Skin of body (tissue), 2 donors: ENCODE data around the gene CAVIN1. TPM values are rescaled to one million over a fixed set of nuclear protein-coding genes. Genes with fewer than 3 reads are reported as not detected.
"Not testable (repeated sequence)": the region's sequence is repeated elsewhere in the genome, so short reads cannot be mapped to it uniquely, and the experiment has no call there.

Experiments used
- DNase-seq: peaks from one replicate; lab custom pipeline; 2025; lab: John Stamatoyannopoulos, UW
- total RNA-seq: library from RNA; depleted of rRNA; stranded (reverse); fragments of >200 nt; gene quantifications from one replicate; pipeline ENCODE4 v1.2.3, GENCODE V29; 2014

The CAVIN1 gene
- total RNA-seq, 1 donor from 2014 or later: 178 TPM

DNA sequence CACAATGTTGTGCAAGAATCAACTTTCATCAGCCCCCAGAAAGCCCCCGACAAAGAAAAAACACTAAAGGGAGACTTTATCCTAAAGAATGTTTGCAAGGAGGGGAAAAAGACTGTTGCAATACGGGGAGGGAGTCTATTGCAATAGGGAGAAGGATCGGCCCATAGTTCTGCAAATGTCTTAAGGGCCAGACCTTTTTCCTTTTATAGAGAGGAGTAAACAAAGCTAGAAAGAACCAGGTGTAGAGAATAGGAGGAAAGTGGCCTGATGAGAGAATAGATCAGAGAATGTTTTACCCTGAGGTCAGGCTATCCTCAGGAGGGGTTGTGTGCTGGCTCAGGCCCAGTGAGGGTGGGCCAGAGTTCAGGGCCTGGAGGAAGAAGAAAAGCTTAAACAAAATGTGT is 8.7 kb upstream of the CAVIN1 start:
- peak; percentile 19 for DNase-seq

DNA sequence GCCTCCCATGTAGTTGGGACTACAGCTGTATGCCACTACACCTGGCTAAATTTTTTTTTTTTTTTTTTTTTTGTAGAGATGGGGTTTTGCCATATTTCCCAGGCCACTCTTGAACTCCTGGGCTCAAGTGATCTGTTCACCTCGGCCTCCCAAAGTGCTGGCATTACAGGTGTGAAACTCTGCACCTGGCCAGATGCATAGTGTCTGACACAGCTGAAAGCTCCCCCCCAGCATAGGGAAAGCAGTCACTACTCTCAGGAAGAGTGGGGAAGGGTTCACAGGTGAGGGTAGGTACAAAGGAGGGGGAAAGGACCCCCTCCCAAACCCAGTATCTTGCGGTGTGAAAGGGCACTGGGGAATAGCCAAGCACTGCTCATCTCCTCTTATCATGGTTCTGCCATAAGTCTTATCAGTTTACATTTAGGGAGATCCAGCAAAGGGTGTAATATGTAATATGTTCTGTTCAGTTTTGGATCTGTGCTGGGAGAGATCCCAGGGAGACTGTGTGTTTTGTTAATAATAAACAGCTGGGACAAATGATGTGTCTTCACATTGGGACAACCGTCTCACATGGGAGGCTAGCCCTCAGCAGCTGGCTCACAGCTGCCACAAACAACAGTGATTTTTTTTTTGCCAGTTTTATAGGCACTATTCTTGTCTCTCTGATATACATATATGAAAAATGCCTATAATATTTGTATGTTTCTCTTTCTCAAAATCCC is 6.8 kb upstream of the CAVIN1 start:
- DNase-seq: peak; percentile 81

DNA sequence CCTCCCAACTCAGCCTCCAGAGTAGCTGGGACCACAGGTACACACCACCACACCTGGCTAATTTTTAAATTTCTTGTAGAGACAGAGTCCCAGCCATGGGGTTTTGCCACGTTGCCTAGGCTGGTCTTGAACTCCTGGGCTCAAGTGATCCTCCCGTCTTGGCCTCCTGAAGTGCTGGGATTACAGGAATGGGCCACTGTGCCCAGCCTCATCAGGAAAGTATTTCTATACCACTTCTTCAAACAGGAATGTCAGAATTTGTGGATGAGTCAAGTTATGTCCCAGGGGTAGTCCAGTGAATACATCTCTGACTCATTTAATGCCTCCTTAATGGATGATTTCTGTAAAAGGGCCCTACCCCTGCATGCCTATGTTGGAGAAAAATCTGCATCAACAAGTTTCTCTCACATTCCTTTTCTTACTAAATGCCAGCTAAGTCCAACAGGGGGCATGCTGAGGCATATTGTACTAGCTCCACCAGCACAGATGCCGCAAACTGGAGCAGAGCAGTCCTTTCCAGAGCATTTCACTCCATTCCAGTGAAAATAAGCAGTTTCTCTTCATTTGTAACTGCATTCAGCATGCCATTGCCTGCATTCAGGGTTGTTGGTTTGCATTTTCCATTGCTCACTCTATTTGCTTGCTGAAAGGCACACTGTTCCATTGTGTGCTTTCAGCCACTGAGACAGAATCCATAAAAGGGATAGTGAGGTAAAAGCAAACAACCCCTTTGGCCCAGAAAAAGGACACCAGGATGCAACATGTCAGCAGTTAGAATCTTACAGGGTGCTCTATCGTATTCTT is 5.3 kb upstream of the CAVIN1 start:
- DNase-seq: peak; percentile 86

DNA sequence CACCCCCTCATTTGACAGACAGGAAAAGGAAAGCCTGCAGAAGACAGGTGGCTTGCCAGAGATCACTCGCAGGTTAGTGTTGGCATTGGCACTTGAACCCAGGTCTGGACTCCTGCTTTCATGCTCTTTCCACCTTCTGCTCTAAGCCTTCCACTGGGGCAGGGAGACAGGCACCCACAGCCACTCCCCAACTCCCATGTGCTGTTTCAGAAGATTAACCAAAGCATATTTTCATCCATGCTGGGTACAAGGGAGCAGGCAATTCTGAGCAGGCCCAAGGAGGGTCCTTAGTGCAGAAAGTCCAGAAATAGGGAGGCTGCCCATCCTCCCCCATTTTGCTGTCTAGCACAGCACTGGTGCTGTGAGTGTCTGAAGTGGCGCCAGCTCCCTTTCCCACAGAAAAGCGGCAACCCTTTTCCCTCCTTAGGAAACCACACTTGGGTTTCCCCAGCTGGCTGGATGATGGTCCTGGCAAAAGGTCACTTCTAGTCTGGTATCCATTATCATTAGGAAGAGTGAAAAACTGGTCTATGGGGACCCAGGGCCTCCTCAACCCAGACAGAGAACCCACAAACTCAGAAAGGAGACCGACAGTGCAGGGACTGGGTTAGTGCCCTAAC is 2.0 kb upstream of the CAVIN1 start:
- DNase-seq: no peak

DNA sequence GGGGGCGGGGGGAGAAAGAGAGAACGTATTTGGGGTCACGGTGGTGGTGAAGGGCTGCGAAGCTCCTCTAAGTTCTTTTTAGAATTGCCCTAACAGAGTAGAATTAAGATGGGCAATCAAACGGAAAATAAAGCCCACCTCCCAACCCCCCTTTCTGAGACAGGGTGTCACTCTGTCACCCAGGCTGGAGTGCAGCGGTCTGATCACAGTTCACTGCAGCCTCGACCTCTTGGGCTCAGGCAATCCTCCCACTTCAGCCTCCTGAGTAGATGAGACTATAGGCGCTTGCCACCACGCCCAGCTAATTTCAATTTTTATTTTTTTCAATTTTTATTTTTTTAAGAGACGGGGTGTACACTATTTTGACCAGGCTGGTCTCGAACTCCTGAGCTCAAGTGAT is 710 bp upstream of the CAVIN1 start:
- DNase-seq: no peak

DNA sequence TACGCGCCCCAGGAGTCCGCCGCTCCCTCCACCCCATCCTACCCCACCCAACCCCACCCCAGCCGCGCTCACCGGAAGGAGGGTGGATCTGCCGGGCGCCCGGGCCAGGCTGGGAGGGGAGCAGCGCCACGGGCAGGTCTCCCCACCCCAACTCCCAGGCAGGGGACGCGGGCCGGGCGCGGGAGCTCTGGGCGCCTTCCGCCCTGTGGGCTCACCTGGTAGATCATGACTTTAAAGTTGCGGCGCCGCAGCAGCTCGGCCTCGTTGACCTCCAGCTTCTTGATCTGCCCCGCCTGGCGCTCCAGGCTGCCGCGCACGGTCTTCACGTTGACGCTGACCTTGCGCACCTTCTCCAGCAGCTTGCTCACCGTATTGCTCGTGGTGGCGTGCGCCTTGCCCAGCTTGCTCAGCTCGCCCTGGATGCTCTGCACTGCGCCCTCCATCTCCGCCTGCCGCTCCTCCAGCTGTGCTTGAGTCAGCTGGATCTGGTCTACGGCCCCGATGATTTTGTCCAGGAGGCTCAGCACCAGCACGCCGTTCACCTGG is 571 bp downstream of the CAVIN1 start:
- DNase-seq: no peak

DNA sequence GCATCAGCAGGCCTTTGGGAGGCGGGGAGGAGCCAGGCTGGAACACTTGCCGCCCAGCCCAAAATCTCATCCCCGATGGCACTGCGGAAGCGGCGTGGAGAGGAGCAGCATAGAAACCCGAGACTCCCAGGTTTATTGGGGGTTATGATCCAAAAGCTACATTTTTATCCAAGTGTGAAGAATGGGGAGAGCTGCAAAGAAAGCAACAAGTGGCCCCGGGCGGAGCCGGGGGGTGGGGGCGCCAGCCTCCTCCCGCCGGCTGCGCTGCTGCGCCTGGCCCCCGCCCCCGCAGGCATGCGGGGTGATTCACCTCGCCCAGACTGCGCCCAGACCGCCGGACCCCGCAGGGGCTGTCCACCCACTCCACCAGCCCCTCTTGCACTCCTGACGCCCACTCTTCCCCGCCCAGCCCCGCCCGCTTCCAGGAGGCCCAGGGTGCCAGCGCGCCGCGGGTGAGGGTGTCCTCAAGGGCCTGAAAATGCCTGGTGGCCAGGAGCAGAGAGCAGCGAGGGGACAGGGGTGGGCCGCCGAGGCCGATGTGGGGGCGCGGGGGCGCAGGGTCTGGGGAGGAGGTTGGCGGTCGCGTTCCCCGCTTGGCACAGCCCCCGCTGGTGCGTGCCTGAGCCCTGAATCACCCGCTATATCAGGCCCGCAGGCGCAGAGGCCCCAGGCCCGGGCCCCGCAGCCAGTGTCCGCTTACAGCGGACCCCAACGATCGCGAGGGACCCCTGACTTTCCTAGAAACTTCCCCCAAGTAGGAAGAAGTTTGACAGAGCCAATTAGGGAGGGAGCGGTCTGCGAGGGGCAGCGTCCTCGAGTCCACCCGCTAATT is 1.3 kb downstream of the CAVIN1 start:
- no peak for DNase-seq

DNA sequence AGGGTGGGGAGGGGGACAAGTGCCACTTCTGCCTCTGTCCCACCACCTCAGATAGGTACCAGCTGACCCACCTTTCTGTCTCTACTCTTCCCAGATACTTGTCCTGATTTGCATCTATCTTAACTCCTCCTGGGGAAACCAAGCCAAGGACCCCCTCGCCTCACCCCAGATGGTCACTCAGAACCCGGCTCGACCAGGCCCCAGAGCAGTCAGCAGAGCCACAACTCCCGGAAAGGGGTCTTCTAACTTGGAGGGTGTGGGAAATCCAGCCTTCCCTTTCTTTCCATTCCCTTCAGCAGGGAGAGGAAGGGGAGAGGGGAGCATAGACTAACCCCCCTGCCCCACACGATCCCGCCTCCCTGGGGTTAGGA is 1.9 kb downstream of the CAVIN1 start:
- DNase-seq: no peak

DNA sequence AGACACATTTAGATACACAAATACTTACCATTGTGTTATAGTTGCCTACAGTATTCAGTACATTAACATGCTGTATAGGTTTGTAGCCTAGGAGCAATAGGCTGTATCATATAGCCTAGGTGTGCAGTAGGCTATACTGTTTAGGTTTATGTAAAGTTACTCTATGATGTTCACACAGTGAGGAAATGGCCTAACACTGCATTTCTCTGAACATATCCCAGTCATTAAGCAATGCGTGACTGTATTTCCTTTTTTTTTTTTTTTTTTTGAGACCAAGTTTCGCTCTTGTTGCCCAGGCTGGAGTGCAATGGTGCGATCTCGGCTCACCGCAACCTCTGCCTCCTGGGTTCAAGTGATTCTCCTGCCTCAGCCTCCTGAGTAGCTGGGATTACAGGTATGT is 5.1 kb downstream of the CAVIN1 start:
- not testable (repeated sequence) for DNase-seq

DNA sequence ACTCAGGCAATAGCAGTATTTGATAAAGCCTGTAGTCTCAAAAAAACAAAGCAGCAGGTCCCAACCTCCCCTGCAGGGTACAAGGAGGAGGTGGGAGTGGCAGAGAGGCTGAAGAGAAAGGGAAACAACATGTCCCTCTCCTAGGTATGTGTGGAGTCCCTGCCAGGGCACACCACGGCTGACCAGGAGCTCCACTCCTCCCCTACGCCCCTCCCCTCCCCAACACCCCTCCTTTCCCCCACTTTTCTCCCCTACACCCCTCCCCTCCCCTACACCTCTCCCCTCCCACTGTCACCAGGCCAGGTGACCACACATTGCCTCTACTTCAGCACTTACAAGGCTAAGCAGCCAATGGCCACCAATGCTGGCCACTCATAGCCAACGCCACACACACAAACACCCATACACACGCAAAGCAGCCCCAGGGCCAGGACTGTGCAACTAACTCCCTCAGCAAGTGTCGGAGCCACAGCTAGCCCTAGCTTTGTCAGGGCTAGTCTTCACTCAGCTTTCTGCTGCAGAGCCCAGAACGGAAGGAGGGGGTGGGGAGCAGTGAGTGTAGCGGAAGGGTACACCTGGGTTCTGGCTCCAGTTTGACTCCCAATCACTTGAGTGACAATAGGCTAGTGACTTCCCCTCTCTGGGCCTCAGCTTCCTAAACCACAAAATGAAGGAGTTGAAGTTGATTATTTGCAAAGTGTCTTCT is 8.2 kb downstream of the CAVIN1 start:
- DNase-seq: no peak

DNA sequence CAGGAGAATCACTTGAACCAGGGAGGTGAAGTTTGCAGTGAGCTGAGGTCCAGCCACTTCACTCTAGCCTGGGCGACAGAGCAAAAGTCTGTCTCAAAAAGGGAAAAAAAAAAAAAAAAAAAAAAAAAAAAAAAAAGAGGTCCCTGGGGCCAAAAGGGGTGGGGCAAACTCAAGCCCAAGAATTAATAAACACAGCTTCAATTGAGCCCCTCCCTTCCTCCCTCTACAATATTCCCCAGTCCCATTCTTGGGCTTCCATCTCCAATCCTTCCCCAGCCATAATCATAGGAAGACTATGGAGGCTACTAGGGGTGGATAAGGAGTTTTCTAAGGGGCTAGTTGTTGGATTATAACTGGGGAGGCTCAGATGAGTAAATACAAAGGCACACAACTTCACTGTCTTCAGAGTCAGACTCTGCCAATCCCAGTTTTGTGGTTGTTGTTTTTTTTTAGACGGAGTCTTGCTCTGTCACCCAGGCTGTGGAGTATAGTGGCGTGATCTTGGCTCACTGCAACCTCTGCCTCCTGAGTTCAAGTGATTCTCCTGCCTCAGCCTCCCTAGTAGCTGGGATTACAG is 9.5 kb downstream of the CAVIN1 start:
- DNase-seq: no peak

DNA sequence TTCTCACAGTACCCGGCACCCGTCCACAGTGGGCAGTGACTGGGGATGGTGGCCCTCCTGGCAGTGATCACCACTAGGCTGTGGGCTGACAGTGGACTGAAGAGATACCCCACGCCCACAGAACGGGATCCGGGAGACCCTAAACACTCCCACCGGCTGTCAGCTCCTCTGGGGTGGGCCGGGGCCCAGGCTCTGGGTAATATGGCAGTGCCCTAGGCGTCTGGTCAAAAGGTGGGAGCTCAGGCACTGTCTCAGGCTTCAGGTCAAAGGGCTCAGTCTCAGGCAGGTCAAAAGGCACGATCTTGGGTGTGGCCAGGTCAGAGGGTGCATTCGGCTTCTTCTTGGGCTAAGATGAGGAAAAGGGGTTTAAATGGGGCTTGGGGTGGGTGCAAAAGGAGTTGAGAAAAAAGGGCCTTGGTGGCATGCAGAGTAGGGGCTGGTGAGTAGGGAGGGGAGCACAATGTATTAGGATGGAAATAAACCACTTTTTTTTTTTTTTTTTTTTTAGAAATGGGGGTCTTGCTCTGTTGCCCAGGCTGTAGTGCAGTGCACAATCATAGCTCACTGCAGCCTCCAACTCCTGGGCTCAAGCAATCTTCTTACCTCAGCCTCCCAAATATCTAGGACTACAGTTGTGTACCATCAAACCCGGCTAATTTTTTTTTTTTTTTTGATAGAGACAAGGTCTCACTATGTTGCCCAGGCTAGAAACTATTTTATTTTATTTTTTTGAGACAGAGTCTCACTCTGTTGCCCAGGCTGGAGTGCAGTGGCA is 11.0 kb downstream of the CAVIN1 start:
- no peak for DNase-seq

DNA sequence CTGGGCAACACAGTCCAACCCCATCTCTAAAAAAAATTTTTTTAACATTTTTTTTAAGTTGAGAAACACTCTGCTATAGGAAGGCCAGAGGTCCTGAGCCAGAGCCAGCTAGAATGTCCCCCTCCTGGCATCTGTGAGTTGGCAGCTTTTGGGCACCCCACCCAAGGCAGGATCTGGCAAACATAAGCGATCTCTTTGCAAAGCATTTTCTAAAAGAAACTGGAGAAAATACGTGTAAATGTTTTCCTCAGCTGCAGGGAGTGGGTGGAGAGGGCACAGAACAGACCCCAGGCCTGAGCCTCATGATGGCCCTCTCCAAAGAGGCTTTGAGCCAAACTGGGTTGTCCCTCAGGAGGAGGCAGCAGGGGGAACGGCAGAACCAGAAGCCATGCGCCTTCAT is 11.7 kb downstream of the CAVIN1 start:
- no peak for DNase-seq

DNA sequence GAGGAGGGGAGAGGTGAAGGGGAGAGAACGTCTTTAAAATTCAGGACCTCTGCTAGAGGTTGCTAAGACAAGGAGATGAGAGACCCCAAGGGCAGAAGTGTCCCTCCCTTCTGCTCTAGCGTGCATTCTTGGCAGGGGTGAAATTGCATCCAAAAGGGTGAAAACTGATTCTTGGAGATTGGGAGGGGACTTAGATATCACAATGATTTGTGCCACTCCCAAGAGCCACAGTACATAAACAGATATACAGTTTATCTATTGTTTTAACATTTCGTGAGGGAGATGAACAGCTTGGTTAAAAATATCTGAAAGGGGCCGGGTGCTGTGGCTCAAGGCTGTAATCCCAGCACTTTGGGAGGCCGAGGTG is 12.8 kb downstream of the CAVIN1 start:
- DNase-seq: no peak

DNA sequence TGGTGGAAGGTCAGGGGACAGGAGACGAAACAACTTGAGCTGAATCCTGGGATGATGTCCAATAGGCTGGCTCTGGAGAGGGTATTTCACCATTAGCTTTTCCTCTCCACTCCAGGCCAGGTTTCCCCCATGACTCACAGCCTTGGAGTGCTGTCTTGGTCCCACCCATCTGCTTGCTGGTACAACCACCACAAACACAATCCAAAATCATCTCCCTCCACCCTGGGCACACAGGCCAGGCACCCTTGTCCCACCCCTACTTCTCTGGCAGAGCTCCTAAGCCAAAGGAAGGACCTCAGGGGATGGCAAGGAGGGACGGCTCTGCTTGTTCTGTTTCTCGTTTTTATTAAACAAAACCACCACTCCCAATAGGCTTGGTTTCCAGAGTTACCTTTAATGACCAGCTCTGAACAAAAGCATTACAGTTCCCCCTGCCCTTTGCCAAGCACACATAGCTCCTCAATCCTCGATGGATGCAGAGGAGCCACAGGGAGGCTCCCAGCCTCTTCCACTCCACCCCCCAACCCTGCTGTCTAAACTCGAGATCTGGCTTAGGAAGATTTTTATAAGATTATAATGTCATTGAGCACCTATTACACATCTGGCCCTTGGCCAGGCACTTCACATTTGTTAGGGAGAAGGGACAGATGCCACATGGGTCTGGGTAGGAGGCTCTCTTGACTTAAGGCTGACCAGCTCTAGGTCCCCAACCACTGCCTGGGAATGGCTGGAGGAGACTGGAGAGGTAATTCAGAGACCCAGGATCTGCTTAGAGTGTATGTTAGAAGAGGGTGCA is 13.3 kb downstream of the CAVIN1 start:
- peak; percentile 26 for DNase-seq

DNA sequence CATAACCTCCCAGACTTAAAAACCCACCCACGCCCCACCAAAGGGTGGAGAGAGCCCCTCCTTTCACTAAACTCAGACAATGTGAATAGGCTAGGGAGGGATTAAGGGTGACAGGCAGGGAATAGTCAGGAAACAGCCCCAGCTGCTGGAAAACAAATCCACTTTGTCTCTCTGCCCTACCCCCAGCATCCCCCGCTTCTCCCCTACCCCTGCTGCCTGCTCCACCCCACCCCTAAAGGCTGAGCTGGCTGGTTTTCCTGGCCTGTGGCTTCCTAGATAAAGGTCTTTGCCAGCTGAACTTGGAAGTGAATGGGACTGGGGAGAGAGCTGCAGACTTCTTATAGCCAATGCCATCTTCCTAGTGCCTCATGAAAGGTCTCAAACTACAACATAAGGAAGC is 15.0 kb downstream of the CAVIN1 start:
- DNase-seq: peak; percentile 72

DNA sequence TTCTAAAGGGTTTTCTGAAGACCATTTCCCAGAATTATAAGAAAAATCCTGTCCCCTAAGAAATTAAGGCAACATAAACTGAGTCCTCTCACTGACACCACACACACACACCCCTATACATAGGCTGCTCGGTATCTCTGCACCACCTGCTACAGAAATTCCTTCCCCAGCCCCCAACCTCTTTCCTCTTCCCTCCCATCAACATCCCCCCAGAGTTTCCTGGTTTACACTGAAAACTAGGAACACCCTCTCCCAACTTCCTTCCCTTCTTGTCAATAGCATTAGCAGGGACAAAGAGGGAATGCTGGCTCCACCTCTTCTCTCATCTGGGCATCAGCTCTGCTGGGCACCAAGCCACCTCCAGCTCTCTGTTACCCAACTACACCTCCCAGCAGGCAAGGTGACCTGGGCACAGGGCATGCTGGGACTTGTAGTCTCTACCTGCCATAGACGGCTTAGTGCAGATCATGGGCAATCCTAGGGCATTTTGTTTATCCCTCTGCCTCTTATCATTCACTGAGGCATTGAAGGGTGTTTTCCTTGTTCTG is 15.7 kb downstream of the CAVIN1 start:
- peak; percentile 64 for DNase-seq

DNA sequence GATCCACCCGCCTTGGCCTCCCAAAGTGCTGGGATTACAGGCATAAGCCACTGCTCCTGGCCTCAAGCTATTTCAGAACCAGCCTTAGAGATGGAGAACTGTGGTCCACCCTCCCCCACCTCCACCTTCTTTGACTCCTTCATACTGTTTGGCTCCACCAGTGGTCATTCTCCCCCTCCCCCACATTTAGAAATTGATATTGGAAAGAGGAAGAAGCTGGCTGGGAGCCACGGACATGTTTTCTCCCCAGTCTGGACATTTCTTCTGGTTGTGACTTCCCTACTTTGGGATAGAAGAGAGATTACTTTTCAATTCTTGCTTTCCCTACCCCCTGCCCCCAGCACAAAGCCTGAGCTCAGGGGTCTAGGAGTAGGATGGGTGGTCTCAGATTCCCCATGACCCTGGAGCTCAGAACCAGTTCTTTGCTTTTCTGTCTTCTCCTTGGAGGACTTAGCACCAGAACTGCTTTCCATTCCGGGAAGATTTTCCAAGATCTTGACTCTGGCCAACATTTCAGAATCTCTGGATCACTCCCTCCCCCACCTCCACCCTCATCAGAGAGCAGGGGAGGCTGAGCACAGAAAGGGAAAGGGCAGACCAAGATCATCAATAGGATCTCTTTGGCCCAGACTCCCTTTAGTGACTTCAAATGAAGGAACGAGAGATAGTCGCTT is 16.3 kb downstream of the CAVIN1 start:
- DNase-seq: no peak
